Heart left ventricle (tissue), 11 donors: ENCODE data around the gene SPTAN1. TPM values are rescaled to one million over a fixed set of nuclear protein-coding genes. Genes with fewer than 3 reads are reported as not detected.

Source experiments
- polyA plus RNA-seq, 2 donors: library from polyadenylated mRNA; stranded (reverse); fragments of 200-250 nt; gene quantifications; one replicate each; pipeline ENCODE4 v1.2.3, GENCODE V29; 2013
- total RNA-seq, 9 donors: library from RNA; depleted of rRNA in 2 of 9; stranded (reverse); fragments of >200 nt in 2 of 9; fragmentation: NEBNext Ultra II Directional in 3 of 9; extraction: Animal tissue kit (Norgen Biotek cat#: 25700) in 3 of 9; gene quantifications; one replicate each; pipeline versions ENCODE4 v1.1.0 to v1.2.4, GENCODE V29; 2016 to 2023
- donor health status: ischemic (EF 13 %, LVEDD 7.1; RV severe dilation, severe dysfunction).
- donor health status: healthy with polysubstance abuse.
- donor health status: DM: no; HTN: yes; CAD: no.
- donor health status: DM: no; HTN: no; CAD: no.
- donor health status: ischemic (EF 25% LVEDD 5.7; RV mildly dilated, moderate dysfunction).
- donor health status: healthy.
- donor health status: DM: yes; HTN: yes; CAD: no.
- donor health status: PGD.
- donor health status: nonischemic (EF 23%, LVEDD 6.1; RV moderate dilation, normal function).

Gene SPTAN1
- total and polyA plus RNA-seq, 11 donors = 104 to 472 (median 273) TPM

Other genes with a start within 250 kb of the SPTAN1 start
- 10 to 100 TPM; 12.9 to 49.7 (median 34.5) TPM for gene TRUB2, start 230.1 kb upstream of the SPTAN1 start, total RNA-seq
- 10 to 100 TPM; 25.3 to 25.6 TPM for gene TRUB2, start 230.1 kb upstream of the SPTAN1 start, polyA plus RNA-seq
- gene COQ4, start 229.7 kb upstream of the SPTAN1 start, total RNA-seq = 10 to 100 TPM; 19.0 to 43.2 (median 29.8) TPM
- gene COQ4, start 229.7 kb upstream of the SPTAN1 start, polyA plus RNA-seq = 10 to 100 TPM; 32.2 to 38.1 TPM
- gene SLC27A4, start 212.1 kb upstream of the SPTAN1 start, total RNA-seq = 10 to 100 TPM; 10.7 to 36.1 (median 17.8) TPM
- gene SLC27A4, start 212.1 kb upstream of the SPTAN1 start, polyA plus RNA-seq = 10 to 100 TPM; 25.9 to 48.8 TPM
- 10 to 100 TPM; 34.4 to 55.5 (median 45.4) TPM for gene URM1, start 181.2 kb upstream of the SPTAN1 start, total RNA-seq
- 10 to 100 TPM; 30.2 to 85.6 TPM for gene URM1, start 181.2 kb upstream of the SPTAN1 start, polyA plus RNA-seq
- gene CERCAM, start 131.7 kb upstream of the SPTAN1 start, total RNA-seq = 10 to 100 TPM in 7 of 9 donors, 1 to 10 TPM in 2; 5.9 to 30.0 (median 11.8) TPM
- gene CERCAM, start 131.7 kb upstream of the SPTAN1 start, polyA plus RNA-seq = 10 to 100 TPM in 1 of 2 donors, 1 to 10 TPM in 1; 5.3 to 10.7 TPM
- 10 to 100 TPM; 10.9 to 20.9 (median 13.7) TPM for gene ODF2, start 96.6 kb upstream of the SPTAN1 start, total RNA-seq
- gene ODF2, start 96.6 kb upstream of the SPTAN1 start, polyA plus RNA-seq = 10 to 100 TPM in 1 of 2 donors, 1 to 10 TPM in 1; 8.0 to 25.5 TPM
- gene GLE1, start 47.9 kb upstream of the SPTAN1 start, total RNA-seq = 10 to 100 TPM; 17.2 to 23.5 (median 19.9) TPM
- gene GLE1, start 47.9 kb upstream of the SPTAN1 start, polyA plus RNA-seq = 10 to 100 TPM in 1 of 2 donors, 1 to 10 TPM in 1; 7.5 to 20.3 TPM
- 10 to 100 TPM; 20.5 to 50.2 (median 27.0) TPM for gene DYNC2I2, start 104.3 kb downstream of the SPTAN1 start, total RNA-seq
- gene DYNC2I2, start 104.3 kb downstream of the SPTAN1 start, polyA plus RNA-seq = 10 to 100 TPM; 56.6 to 65.7 TPM
- gene SET, start 136.6 kb downstream of the SPTAN1 start, total RNA-seq = 100 to 1,000 TPM in 8 of 9 donors, 10 to 100 TPM in 1; 96.8 to 240 (median 211) TPM
- 100 to 1,000 TPM in 1 of 2 donors, 10 to 100 TPM in 1; 67.6 to 199 TPM for gene SET, start 136.6 kb downstream of the SPTAN1 start, polyA plus RNA-seq
- gene PKN3, start 149.9 kb downstream of the SPTAN1 start, total RNA-seq = 10 to 100 TPM in 1 of 9 donors, 1 to 10 TPM in 8; 3.7 to 16.1 (median 5.9) TPM
- gene PKN3, start 149.9 kb downstream of the SPTAN1 start, polyA plus RNA-seq = 10 to 100 TPM in 1 of 2 donors, 1 to 10 TPM in 1; 7.3 to 10.5 TPM
- gene ZDHHC12, start 171.5 kb downstream of the SPTAN1 start, total RNA-seq = 10 to 100 TPM in 5 of 9 donors, 1 to 10 TPM in 4; 5.1 to 26.0 (median 10.5) TPM
- gene ZDHHC12, start 171.5 kb downstream of the SPTAN1 start, polyA plus RNA-seq = 10 to 100 TPM; 10.9 to 29.8 TPM
- 100 to 1,000 TPM in 1 of 9 donors, 10 to 100 TPM in 8; 53.4 to 163 (median 62.3) TPM for gene ZER1, start 219.3 kb downstream of the SPTAN1 start, total RNA-seq
- 10 to 100 TPM; 32.4 to 40.7 TPM for gene ZER1, start 219.3 kb downstream of the SPTAN1 start, polyA plus RNA-seq
- 10 to 100 TPM; 12.1 to 27.3 (median 18.4) TPM for gene TBC1D13, start 234.7 kb downstream of the SPTAN1 start, total RNA-seq
- 10 to 100 TPM in 1 of 2 donors, 1 to 10 TPM in 1; 9.6 to 20.9 TPM for gene TBC1D13, start 234.7 kb downstream of the SPTAN1 start, polyA plus RNA-seq